ENCODE data around the gene LRRIQ1.
"Not testable (repeated sequence)": the region's sequence is repeated elsewhere in the genome, so short reads cannot be mapped to it uniquely, and the experiment has no call there.

The LRRIQ1 gene

GRCh38 chr12:85036234-85036707 lies at the start of gene LRRIQ1, which contains the start of gene TSPAN19:
Gene LRRIQ1, plus strand, starts transcription at chr12:85036351. Its CDS starts 1,826 bp downstream, at chr12:85038177.
Gene TSPAN19, minus strand, starts transcription at chr12:85036277. Its CDS starts 6,331 bp downstream, at chr12:85029946.
- DNase-seq (ENCODE audit: low read depth), result peak; percentile 90

- DNase-seq (ENCODE audit: low read depth), result no peak
Observed at GRCh38 chr12:84986586-84986985, 49.6 kb upstream of the LRRIQ1 start.

GRCh38 chr12:84994426-84994825 lies 41.7 kb upstream of the LRRIQ1 start:
- peak; percentile 34 for DNase-seq (ENCODE audit: low read depth)

GRCh38 chr12:84995641-84996040 lies 40.5 kb upstream of the LRRIQ1 start:
- DNase-seq (ENCODE audit: low read depth), result no peak

- DNase-seq (ENCODE audit: low read depth), result no peak
Observed at GRCh38 chr12:84996759-84997158, 39.4 kb upstream of the LRRIQ1 start.

- no peak for DNase-seq (ENCODE audit: low read depth)
Observed at GRCh38 chr12:84998341-84998740, 37.8 kb upstream of the LRRIQ1 start.

GRCh38 chr12:85000729-85001128 lies 35.4 kb upstream of the LRRIQ1 start:
- no peak for DNase-seq (ENCODE audit: low read depth)

- DNase-seq (ENCODE audit: low read depth), result no peak
Observed at GRCh38 chr12:85002778-85003296, 33.3 kb upstream of the LRRIQ1 start.

- no peak for DNase-seq (ENCODE audit: low read depth)
Observed at GRCh38 chr12:85004204-85004603, 31.9 kb upstream of the LRRIQ1 start.

- not testable (repeated sequence) for DNase-seq (ENCODE audit: low read depth)
Observed at GRCh38 chr12:85005047-85005446, 31.1 kb upstream of the LRRIQ1 start.

GRCh38 chr12:85005615-85006014 lies 30.5 kb upstream of the LRRIQ1 start:
- no peak for DNase-seq (ENCODE audit: low read depth)

- DNase-seq (ENCODE audit: low read depth), result no peak
Observed at GRCh38 chr12:85006206-85006605, 29.9 kb upstream of the LRRIQ1 start.

- no peak for DNase-seq (ENCODE audit: low read depth)
Observed at GRCh38 chr12:85007836-85008235, 28.3 kb upstream of the LRRIQ1 start.

- peak; percentile 91 for DNase-seq (ENCODE audit: low read depth)
Observed at GRCh38 chr12:85016413-85016812, 19.7 kb upstream of the LRRIQ1 start.

GRCh38 chr12:85017133-85017532 lies 19.0 kb upstream of the LRRIQ1 start:
- DNase-seq (ENCODE audit: low read depth), result no peak

GRCh38 chr12:85017618-85018017 lies 18.5 kb upstream of the LRRIQ1 start:
- no peak for DNase-seq (ENCODE audit: low read depth)

- no peak for DNase-seq (ENCODE audit: low read depth)
Observed at GRCh38 chr12:85018098-85018497, 18.1 kb upstream of the LRRIQ1 start.

GRCh38 chr12:85029456-85029855 lies 6.7 kb upstream of the LRRIQ1 start:
- peak; percentile 32 for DNase-seq (ENCODE audit: low read depth)

- DNase-seq (ENCODE audit: low read depth), result no peak
Observed at GRCh38 chr12:85036733-85037132, 582 bp downstream of the LRRIQ1 start.

- DNase-seq (ENCODE audit: low read depth), result no peak
Observed at GRCh38 chr12:85041395-85041794, 5.2 kb downstream of the LRRIQ1 start.

- no peak for DNase-seq (ENCODE audit: low read depth)
Observed at GRCh38 chr12:85043829-85044228, 7.7 kb downstream of the LRRIQ1 start.

GRCh38 chr12:85057370-85057963 lies 21.3 kb downstream of the LRRIQ1 start:
- peak; percentile 48 for DNase-seq (ENCODE audit: low read depth)

- DNase-seq (ENCODE audit: low read depth), result no peak
Observed at GRCh38 chr12:85058339-85058738, 22.2 kb downstream of the LRRIQ1 start.

- DNase-seq (ENCODE audit: low read depth), result no peak
Observed at GRCh38 chr12:85059594-85059993, 23.4 kb downstream of the LRRIQ1 start.

Measured in amniotic epithelial cell (primary cell).